Measurements from ENCODE around the gene RSAD2. TPM values are rescaled to one million over a fixed set of nuclear protein-coding genes. Genes with fewer than 3 reads are reported as not detected.

RSAD2 gene
- total RNA-seq, 1 donor from 2014 or later = 4.4 TPM

- no peak for DNase-seq (ENCODE audit: low spot score in 2 of 2, unreplicated experiment in 2 of 2)
- H3K36me3 Mint-ChIP-seq = peaks cover 8% of the 10 kb centered on the region
- peaks cover 9% of the 10 kb centered on the region for H3K9me3 Mint-ChIP-seq
- H3K4me3 Mint-ChIP-seq = no peak overlapping the region
- no peaks in the 10 kb centered on the region for H3K27me3 Mint-ChIP-seq (ENCODE audit: low read depth)
- TF ChIP-seq CTCF (IDR thresholded peaks at IDR 0.05; ENCODE audit: unreplicated experiment) = no peak
- peak overlapping the region; percentile 23 for H3K27ac Mint-ChIP-seq
- H3K4me1 Mint-ChIP-seq = peaks cover 62% of the 10 kb centered on the region
Measured at GRCh38 chr2:6928452-6928851, 50.9 kb downstream of the RSAD2 start.

GRCh38 chr2:6929196-6929819, 51.7 kb downstream of the RSAD2 start:
- no peak for TF ChIP-seq CTCF (IDR thresholded peaks at IDR 0.05; ENCODE audit: unreplicated experiment)
- no peak for DNase-seq (ENCODE audit: low spot score in 2 of 2, unreplicated experiment in 2 of 2)
- Mint-ChIP-seq H3K27ac (no peak overlapping the region), H3K4me1 (peaks cover 57% of the 10 kb centered on the region), H3K27me3 (ENCODE audit: low read depth) (no peaks in the 10 kb centered on the region), H3K9me3 (peaks cover 9% of the 10 kb centered on the region), H3K36me3 (peaks cover 8% of the 10 kb centered on the region), H3K4me3 (no peak overlapping the region)

- TF ChIP-seq CTCF (IDR thresholded peaks at IDR 0.05; ENCODE audit: unreplicated experiment) = no peak
- Mint-ChIP-seq H3K4me3 (no peak overlapping the region), H3K27ac (no peak overlapping the region), H3K27me3 (ENCODE audit: low read depth) (no peaks in the 10 kb centered on the region), H3K9me3 (peaks cover 13% of the 10 kb centered on the region), H3K4me1 (peaks cover 41% of the 10 kb centered on the region), H3K36me3 (peaks cover 12% of the 10 kb centered on the region)
- DNase-seq (ENCODE audit: low spot score in 2 of 2, unreplicated experiment in 2 of 2) = no peak
Measured at GRCh38 chr2:6930923-6931647, 53.5 kb downstream of the RSAD2 start.

- no peak for DNase-seq (ENCODE audit: low spot score in 2 of 2, unreplicated experiment in 2 of 2)
- Mint-ChIP-seq H3K27ac (no peak overlapping the region), H3K36me3 (peaks cover 12% of the 10 kb centered on the region), H3K4me3 (no peak overlapping the region), H3K27me3 (ENCODE audit: low read depth) (no peaks in the 10 kb centered on the region), H3K4me1 (peaks cover 34% of the 10 kb centered on the region), H3K9me3 (peaks cover 13% of the 10 kb centered on the region)
- TF ChIP-seq CTCF (IDR thresholded peaks at IDR 0.05; ENCODE audit: unreplicated experiment) = no peak
Measured at GRCh38 chr2:6931753-6932152, 54.2 kb downstream of the RSAD2 start.

GRCh38 chr2:6932206-6932605, 54.6 kb downstream of the RSAD2 start:
- H3K27ac Mint-ChIP-seq = no peak overlapping the region
- TF ChIP-seq CTCF (IDR thresholded peaks at IDR 0.05; ENCODE audit: unreplicated experiment) = no peak
- no peak for DNase-seq (ENCODE audit: low spot score in 2 of 2, unreplicated experiment in 2 of 2)
- H3K27me3 Mint-ChIP-seq (ENCODE audit: low read depth) = no peaks in the 10 kb centered on the region
- H3K36me3 Mint-ChIP-seq = peaks cover 12% of the 10 kb centered on the region
- peaks cover 13% of the 10 kb centered on the region for H3K9me3 Mint-ChIP-seq
- H3K4me1 Mint-ChIP-seq = peaks cover 29% of the 10 kb centered on the region
- H3K4me3 Mint-ChIP-seq = no peak overlapping the region
